Loucy (cell line): ENCODE data around the gene CASZ1.

Experiments used
- H2AFZ ChIP-seq: fragments of 200-600 bp; sonication (generic); 2 replicates; pipeline ENCODE4 v1.6.0; 2016; ENCODE audit warnings: antibody characterized with exemption, mild to moderate bottlenecking, low read length, moderate library complexity
- H3F3A ChIP-seq: fragments of 200-600 bp; 2 replicates; pipeline ENCODE4 v1.6.0; 2016; ENCODE audit warnings: antibody characterized with exemption, low read depth, mild to moderate bottlenecking
- H3K27me3 ChIP-seq: fragments of 200-600 bp; sonication (generic); 2 replicates; pipeline ENCODE4 v1.6.1; 2014; ENCODE audit warnings: low read length, mild to moderate bottlenecking; ENCODE audit not compliant: insufficient read depth, poor library complexity, severe bottlenecking
- H3K36me3 ChIP-seq: fragments of 200-600 bp; sonication (generic); 2 replicates; pipeline ENCODE4 v1.6.1; 2016; ENCODE audit warnings: low read length; ENCODE audit not compliant: insufficient read depth
- H3K4me1 ChIP-seq: fragments of 200-600 bp; sonication (generic); 2 replicates; pipeline ENCODE4 v1.5.1; 2014; ENCODE audit warnings: low read length, mild to moderate bottlenecking; ENCODE audit not compliant: insufficient read depth, poor library complexity, severe bottlenecking
- H3K4me2 ChIP-seq: fragments of 200-600 bp; sonication (generic); 2 replicates; pipeline ENCODE4 v1.6.0; 2014; ENCODE audit warnings: antibody characterized with exemption, low read length, low read depth, mild to moderate bottlenecking; ENCODE audit not compliant: poor library complexity, severe bottlenecking
- H3K4me3 ChIP-seq: fragments of 200-600 bp; sonication (generic); 2 replicates; pipeline ENCODE4 v1.5.1; 2014; ENCODE audit warnings: low read length, mild to moderate bottlenecking, mixed read lengths; ENCODE audit not compliant: poor library complexity, severe bottlenecking
- H3K79me2 ChIP-seq: fragments of 200-600 bp; sonication (generic); 2 replicates; pipeline ENCODE4 v1.6.1; 2014; ENCODE audit warnings: low read length; ENCODE audit not compliant: insufficient read depth
- H3K9ac ChIP-seq: fragments of 200-600 bp; sonication (generic); 2 replicates; pipeline ENCODE4 v1.6.0; 2014; ENCODE audit warnings: mild to moderate bottlenecking, low read depth, low read length, moderate library complexity; ENCODE audit not compliant: poor library complexity, severe bottlenecking
- H3K9me2 ChIP-seq: fragments of 200-600 bp; sonication (generic); replicated peaks from 2 replicates; pipeline ENCODE4 v1.6.1; 2016; ENCODE audit warnings: low read depth, low read length, mixed read lengths
- H3K9me3 ChIP-seq: fragments of 200-600 bp; sonication (generic); 2 replicates; pipeline ENCODE4 v1.6.1; 2014; ENCODE audit warnings: mild to moderate bottlenecking, antibody characterized with exemption, low read length, low read depth; ENCODE audit not compliant: insufficient read depth
- H4K20me1 ChIP-seq: fragments of 200-600 bp; sonication (generic); 2 replicates; pipeline ENCODE4 v1.6.0; 2014; ENCODE audit warnings: antibody characterized with exemption, low read length, mild to moderate bottlenecking; ENCODE audit not compliant: insufficient read depth, poor library complexity, severe bottlenecking
- EZH2phosphoT487 ChIP-seq: fragments of 200-600 bp; IDR thresholded peaks from 2 replicates; pipeline ENCODE4 v1.6.1; 2018; ENCODE audit warnings: antibody characterized with exemption, mild to moderate bottlenecking, moderate library complexity, borderline replicate concordance
- TF ChIP-seq, protein P1 (sequence below): fragments of 200-600 bp; sonication (generic); conservative IDR thresholded peaks from 2 replicates; pipeline ENCODE4 v1.5.1; 2014; ENCODE audit warnings: mild to moderate bottlenecking, antibody characterized with exemption, low read length

CASZ1 gene

DNA sequence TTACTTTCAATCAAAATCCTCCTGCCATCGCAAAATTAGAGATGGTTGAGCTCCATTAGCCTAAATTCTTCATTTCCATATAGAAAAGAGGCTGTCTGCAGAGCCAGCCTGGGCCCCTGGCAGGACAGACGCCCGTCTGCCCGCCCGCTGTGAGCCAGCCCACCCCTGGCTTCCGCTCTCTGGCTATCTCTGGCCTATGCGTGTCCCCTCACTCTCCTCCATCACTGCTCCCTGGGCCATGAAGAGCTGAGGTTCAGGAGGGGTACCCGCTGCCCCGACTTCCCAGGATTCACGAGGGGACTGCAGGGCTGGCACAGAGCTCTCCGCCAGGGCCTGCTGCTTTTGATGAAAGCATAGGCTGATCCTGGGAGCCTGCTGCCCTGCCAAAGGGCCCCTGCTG, 117.6 kb downstream of the CASZ1 start:
- Histone ChIP-seq H2AFZ (no peak overlapping the region), H3K4me3 (no peak overlapping the region), H3K36me3 (no peaks in the 10 kb centered on the region), H3K9me3 (no peaks in the 10 kb centered on the region), H3F3A (no peaks in the 10 kb centered on the region), H3K9ac (no peak overlapping the region), H4K20me1 (peaks cover 6% of the 10 kb centered on the region), H3K27me3 (no peaks in the 10 kb centered on the region), H3K79me2 (peaks cover 65% of the 10 kb centered on the region; the same call in 1 of the 2 replicates), H3K9me2 (no peaks in the 10 kb centered on the region), H3K4me1 (peaks cover 12% of the 10 kb centered on the region), H3K4me2 (no peak overlapping the region)
- TF ChIP-seq, protein P1, sequence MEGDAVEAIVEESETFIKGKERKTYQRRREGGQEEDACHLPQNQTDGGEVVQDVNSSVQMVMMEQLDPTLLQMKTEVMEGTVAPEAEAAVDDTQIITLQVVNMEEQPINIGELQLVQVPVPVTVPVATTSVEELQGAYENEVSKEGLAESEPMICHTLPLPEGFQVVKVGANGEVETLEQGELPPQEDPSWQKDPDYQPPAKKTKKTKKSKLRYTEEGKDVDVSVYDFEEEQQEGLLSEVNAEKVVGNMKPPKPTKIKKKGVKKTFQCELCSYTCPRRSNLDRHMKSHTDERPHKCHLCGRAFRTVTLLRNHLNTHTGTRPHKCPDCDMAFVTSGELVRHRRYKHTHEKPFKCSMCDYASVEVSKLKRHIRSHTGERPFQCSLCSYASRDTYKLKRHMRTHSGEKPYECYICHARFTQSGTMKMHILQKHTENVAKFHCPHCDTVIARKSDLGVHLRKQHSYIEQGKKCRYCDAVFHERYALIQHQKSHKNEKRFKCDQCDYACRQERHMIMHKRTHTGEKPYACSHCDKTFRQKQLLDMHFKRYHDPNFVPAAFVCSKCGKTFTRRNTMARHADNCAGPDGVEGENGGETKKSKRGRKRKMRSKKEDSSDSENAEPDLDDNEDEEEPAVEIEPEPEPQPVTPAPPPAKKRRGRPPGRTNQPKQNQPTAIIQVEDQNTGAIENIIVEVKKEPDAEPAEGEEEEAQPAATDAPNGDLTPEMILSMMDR: no peak

DNA sequence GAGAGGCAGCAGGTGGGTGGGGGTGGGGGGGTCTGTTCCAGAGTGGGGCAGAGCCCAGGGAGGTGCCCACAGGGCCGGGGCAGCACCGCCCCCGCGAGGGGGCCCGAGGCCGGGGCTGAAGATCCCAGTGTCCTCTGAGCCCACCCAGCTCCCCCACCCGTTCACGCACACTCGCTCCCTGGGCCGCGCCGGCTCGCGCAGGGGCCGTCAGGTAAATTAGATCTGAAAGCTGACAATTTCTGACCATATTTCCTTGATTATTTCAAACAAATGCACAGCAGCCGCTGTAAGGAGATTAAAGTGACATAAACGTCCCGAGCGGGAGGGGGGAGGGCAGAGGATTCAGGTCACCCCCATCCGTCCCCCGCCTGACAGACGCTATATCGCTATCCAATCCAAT, 118.0 kb downstream of the CASZ1 start:
- TF ChIP-seq EZH2phosphoT487: no peak
- TF ChIP-seq, protein P1: no peak
- no peaks in the 10 kb centered on the region for H3K9me3 ChIP-seq
- H3K9me2 ChIP-seq: no peaks in the 10 kb centered on the region
- H3K4me2 ChIP-seq: no peak overlapping the region
- peaks cover 65% of the 10 kb centered on the region; the same call in 1 of the 2 replicates for H3K79me2 ChIP-seq
- H3K9ac ChIP-seq: no peak overlapping the region
- H3K27me3 ChIP-seq: no peaks in the 10 kb centered on the region
- no peak overlapping the region for H3K4me3 ChIP-seq
- H3K4me1 ChIP-seq: peaks cover 12% of the 10 kb centered on the region
- no peaks in the 10 kb centered on the region for H3F3A ChIP-seq
- no peaks in the 10 kb centered on the region for H3K36me3 ChIP-seq
- no peak overlapping the region for H2AFZ ChIP-seq
- peaks cover 6% of the 10 kb centered on the region for H4K20me1 ChIP-seq

DNA sequence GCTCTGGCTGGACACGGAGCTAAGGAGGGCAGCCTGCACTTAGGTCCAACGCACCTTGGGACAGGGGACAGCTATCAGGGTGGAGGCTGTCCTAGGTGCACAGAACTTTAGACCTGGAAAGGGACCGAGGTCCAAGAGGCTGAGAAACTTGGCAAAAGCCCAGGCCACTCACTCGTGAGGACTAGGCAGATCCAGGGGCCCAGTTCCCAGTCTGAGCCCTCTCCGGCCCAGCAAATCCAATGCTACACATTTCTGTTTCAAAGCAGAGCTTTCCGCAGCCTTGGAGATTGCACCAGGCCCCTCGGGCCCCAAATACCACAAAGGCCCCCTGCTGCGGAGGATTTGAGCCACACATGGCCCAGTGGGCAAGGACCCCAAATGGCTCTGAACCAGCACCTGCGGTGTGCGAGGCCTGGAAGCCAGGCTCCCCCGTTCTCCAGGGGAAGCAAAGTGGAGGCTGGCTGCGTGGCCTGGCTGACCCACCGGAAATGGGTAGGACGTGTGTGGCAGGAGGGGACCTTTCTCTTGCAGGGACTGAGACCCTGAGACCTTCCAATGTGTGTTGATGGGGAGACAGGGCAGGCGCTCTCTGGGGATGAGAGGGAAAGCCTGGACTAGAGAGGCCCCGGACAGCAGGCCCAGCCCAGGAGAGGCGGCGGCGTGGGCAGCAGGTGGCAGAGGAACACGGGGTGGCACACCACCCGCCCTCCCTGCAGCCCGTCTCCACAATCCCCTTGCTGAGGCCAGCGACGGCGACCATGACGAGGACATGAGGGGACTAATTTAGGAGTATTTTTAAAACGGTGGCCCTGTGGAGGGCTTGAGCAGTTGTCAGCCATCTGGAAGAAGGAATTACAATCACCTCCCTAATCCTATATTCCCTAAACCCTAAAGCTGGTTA, 118.7 kb downstream of the CASZ1 start:
- Histone ChIP-seq H3F3A (no peaks in the 10 kb centered on the region), H3K9me3 (no peaks in the 10 kb centered on the region), H3K4me3 (no peak overlapping the region), H3K27me3 (no peaks in the 10 kb centered on the region), H2AFZ (no peak overlapping the region), H3K9ac (no peak overlapping the region), H3K79me2 (peaks cover 65% of the 10 kb centered on the region; the same call in 1 of the 2 replicates), H3K4me2 (no peak overlapping the region), H4K20me1 (peaks cover 9% of the 10 kb centered on the region), H3K9me2 (no peaks in the 10 kb centered on the region), H3K4me1 (peaks cover 12% of the 10 kb centered on the region), H3K36me3 (no peaks in the 10 kb centered on the region)
- no peak for TF ChIP-seq EZH2phosphoT487
- TF ChIP-seq, protein P1: no peak
